ENCODE measurements around the gene ATR. TPM values are rescaled to one million over a fixed set of nuclear protein-coding genes. Genes with fewer than 3 reads are reported as not detected.

ATR gene
- polyA plus RNA-seq, 1 experiment, result 17.9 TPM

DNA sequence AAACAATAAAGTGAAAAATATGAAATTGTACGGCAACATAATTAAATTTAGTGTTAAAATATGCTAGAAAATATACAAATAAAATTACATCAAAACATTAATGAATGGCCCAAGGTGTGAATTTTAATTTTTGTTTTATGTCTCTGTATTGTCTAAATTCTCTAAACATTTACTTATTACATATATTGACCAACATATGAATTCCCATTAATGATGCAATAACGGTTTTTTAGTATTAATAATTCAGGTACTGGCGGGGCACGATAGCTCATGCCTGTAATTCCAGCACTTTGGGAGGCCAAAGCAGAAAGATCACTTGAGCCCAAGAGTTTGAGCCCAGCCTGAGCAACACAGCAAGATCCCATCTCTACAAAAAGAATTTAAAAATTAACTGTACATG is 110.1 kb downstream of the ATR start:
- H3K4me3 ChIP-seq (ENCODE audit: low read depth, low read length), result no peak overlapping the region
- no peaks in the 10 kb centered on the region for H3K27me3 ChIP-seq (ENCODE audit: control insufficient read depth, insufficient read depth, low read length)
- TF ChIP-seq, protein P1, sequence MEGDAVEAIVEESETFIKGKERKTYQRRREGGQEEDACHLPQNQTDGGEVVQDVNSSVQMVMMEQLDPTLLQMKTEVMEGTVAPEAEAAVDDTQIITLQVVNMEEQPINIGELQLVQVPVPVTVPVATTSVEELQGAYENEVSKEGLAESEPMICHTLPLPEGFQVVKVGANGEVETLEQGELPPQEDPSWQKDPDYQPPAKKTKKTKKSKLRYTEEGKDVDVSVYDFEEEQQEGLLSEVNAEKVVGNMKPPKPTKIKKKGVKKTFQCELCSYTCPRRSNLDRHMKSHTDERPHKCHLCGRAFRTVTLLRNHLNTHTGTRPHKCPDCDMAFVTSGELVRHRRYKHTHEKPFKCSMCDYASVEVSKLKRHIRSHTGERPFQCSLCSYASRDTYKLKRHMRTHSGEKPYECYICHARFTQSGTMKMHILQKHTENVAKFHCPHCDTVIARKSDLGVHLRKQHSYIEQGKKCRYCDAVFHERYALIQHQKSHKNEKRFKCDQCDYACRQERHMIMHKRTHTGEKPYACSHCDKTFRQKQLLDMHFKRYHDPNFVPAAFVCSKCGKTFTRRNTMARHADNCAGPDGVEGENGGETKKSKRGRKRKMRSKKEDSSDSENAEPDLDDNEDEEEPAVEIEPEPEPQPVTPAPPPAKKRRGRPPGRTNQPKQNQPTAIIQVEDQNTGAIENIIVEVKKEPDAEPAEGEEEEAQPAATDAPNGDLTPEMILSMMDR (IDR thresholded peaks at IDR 0.05; ENCODE audit: low read depth, low read length), result no peak
- ChIA-PET CTCF (no interaction called here), POLR2A (no interaction called here)
- H3K9me3 ChIP-seq (ENCODE audit: control insufficient read depth, insufficient read depth, low read length), result peaks cover 2% of the 10 kb centered on the region
- H3K27ac ChIP-seq (ENCODE audit: low read depth, low read length), result no peak overlapping the region
- DNase-seq (ENCODE audit: low read depth, low spot score), result no peak

DNA sequence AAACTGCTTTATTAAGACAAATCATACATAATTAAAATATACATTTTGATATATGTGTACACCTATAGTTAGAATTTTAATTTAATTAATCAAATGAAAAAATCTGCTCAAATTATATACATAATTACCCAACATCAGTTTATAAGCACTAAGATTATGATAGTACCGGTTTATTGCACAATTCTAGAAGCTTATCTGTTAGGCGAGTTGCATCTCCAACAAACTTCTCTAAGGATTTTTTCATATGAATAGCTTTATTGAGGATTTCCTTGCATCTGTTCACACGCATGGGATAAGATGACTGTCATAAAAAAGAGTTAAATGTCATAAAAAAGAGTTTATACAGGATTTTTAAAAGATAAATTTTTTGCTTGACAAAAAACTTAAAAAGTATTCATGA is 110.8 kb downstream of the ATR start:
- Histone ChIP-seq H3K27me3 (ENCODE audit: control insufficient read depth, insufficient read depth, low read length) (no peaks in the 10 kb centered on the region), H3K9me3 (ENCODE audit: control insufficient read depth, insufficient read depth, low read length) (no peaks in the 10 kb centered on the region), H3K4me3 (ENCODE audit: low read depth, low read length) (no peak overlapping the region), H3K27ac (ENCODE audit: low read depth, low read length) (no peak overlapping the region)
- DNase-seq (ENCODE audit: low read depth, low spot score), result no peak
- CTCF ChIA-PET, result no interaction called here
- POLR2A ChIA-PET, result no interaction called here
- TF ChIP-seq, protein P1 (IDR thresholded peaks at IDR 0.05; ENCODE audit: low read depth, low read length), result no peak

DNA sequence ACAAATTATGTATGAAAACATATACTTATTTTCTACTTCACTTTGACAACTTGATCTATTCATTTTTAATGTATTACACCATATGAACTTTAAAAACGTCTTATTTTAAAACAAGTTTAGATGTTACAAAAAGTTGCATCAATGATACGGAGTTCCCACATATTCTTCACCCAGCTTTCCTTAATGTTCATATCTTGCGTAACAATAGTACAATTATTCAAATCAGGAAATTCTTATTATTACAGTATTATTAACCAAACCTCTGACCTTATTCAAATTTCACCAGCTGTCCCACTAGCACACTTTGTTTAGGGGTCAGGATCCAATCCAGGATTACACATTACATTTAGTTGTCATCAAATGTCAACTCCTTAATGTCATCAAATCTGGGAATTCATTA is 117.8 kb downstream of the ATR start:
- CTCF ChIA-PET, result no interaction called here
- Histone ChIP-seq H3K27ac (ENCODE audit: low read depth, low read length) (no peak overlapping the region), H3K4me3 (ENCODE audit: low read depth, low read length) (no peak overlapping the region), H3K27me3 (ENCODE audit: control insufficient read depth, insufficient read depth, low read length) (no peaks in the 10 kb centered on the region), H3K9me3 (ENCODE audit: control insufficient read depth, insufficient read depth, low read length) (no peaks in the 10 kb centered on the region)
- TF ChIP-seq, protein P1 (IDR thresholded peaks at IDR 0.05; ENCODE audit: low read depth, low read length), result no peak
- POLR2A ChIA-PET, result no interaction called here
- no peak for DNase-seq (ENCODE audit: low read depth, low spot score)

DNA sequence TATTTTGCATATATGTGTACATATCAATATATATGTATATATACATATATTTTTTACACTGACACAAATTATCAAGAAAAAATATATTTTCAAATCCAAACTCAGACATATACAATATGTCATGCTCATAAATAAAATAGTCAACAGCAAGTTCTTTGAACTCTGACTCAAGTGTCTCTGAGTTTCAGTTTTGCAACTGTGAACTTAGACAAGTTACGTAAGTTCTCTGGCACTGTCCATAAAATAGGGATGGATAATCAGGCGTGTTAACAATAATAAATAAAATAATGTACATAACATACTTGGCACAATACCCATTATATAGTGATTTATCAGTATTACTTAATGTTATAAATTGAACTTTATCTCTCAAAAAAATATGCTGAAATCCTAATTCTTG is 118.6 kb downstream of the ATR start:
- TF ChIP-seq, protein P1 (IDR thresholded peaks at IDR 0.05; ENCODE audit: low read depth, low read length), result no peak
- H3K9me3 ChIP-seq (ENCODE audit: control insufficient read depth, insufficient read depth, low read length), result no peaks in the 10 kb centered on the region
- H3K27ac ChIP-seq (ENCODE audit: low read depth, low read length), result no peak overlapping the region
- no peak overlapping the region for H3K4me3 ChIP-seq (ENCODE audit: low read depth, low read length)
- no peak for DNase-seq (ENCODE audit: low read depth, low spot score)
- POLR2A ChIA-PET, result no interaction called here
- no peaks in the 10 kb centered on the region for H3K27me3 ChIP-seq (ENCODE audit: control insufficient read depth, insufficient read depth, low read length)
- CTCF ChIA-PET, result no interaction called here

DNA sequence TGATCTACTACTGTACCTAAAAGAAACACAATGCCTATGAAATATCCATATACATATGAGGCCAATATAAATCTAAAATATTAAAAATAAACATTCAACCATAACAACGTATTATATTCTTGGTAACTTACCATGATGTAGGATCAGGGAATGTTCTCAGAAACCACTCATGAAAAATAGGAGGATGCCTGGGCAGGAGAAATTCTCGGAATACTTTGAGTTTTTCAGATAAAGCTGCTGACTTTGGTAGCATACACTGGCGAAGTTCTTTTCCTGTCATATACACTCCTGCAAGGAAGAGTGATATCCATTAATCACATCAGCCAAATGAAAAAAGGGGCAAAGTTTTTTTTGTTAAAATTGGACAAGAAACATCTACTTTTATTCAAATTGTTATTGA is 119.4 kb downstream of the ATR start:
- no peak for DNase-seq (ENCODE audit: low read depth, low spot score)
- POLR2A ChIA-PET, result no interaction called here

More for the DNA sequence above, 119.4 kb downstream of the ATR start:
- Histone ChIP-seq H3K4me3 (ENCODE audit: low read depth, low read length) (no peak overlapping the region), H3K9me3 (ENCODE audit: control insufficient read depth, insufficient read depth, low read length) (no peaks in the 10 kb centered on the region), H3K27me3 (ENCODE audit: control insufficient read depth, insufficient read depth, low read length) (no peaks in the 10 kb centered on the region), H3K27ac (ENCODE audit: low read depth, low read length) (no peak overlapping the region)
- CTCF ChIA-PET, result no interaction called here
- TF ChIP-seq, protein P1 (IDR thresholded peaks at IDR 0.05; ENCODE audit: low read depth, low read length), result no peak
